Embryonic facial prominence (tissue), 1 donor: ENCODE results near the gene PARL.

Experiments used
- DNase-seq: peaks from one replicate; pipeline ENCODE4 v3.0.0-alpha.2; 2016; ENCODE audit errors: extremely low spot score

PARL gene

DNA sequence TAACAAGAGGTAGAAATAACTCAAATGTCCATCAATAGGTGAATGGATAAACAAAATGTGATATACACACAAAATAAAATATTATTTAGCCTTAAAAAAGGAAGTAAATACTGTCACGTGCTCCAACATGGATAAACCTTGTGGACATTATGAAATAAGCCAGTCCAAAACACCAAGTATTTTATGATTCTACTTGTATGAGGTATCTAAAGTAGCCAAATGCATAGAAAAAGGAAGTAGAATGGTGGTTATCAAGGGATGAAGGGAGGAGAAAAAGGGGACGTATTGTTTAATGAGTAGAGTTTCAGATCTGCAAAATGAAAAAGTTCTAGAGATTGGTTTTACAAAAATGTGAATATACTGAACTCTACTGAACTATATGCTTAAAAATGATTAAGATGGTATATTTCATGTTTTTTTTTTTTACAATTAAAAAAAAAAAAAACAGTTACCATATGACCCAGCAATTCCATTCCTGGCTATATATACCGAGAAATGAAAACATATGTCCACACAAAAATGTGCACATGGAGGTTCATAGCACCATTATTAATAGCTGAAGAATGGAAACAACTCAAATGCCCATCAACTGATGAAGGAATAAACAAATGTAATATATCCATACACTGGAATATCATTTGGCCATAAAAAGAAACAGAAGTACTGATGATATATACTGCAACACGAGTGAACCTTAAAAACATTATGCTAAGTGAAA lies 30.2 kb downstream of the PARL start:
- DNase-seq = no peak

DNA sequence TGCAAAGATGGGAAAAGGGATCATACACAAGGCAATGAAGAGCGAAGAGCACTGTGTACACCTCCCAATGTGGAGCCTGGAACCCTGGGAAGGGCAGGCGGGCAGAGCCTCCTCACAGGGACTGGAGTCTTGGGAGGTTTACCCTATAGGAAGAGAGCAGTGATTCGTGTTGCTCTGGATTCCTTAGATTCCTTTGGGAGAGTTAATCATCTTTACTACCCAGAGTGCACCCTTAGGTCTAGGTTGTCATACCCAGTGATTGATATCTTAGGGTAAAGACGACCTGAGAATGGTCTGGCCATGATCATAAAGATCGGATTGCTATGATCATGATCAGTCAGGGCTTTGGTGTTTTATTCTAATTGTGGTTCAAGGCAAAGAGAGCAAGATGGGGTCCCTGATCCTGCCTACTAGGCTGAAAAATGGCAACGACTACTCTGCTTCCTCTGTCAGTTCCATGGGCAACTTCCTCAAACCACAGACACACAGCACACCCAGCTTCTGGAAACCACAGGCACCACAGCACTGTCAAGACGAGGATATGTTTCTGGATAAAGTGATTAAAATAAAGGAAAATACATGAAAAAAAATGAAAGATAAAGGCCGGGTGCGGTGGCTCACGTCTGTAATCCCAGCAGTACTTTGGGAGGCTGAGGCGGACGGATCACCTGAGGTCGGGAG lies 38.9 kb downstream of the PARL start:
- DNase-seq = no peak

DNA sequence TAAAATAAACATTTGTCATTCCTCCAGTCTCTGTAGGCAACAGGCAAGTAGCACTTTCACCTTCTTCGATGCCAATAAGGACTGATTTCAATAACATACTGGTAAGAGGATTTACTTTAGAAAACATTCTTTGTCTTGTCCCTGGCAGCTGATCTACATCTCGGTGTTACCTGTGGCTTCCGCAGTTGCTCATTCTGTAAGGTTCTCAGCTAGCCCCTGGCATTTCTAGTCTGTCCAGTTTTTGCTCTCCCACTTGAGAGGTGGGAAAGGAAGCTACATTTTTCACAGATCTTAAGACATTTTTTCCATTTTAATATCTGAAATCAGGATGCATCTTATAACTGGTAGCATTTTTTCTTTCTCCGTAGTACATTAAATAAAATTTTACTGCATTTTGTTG lies 39.6 kb downstream of the PARL start:
- DNase-seq = no peak

DNA sequence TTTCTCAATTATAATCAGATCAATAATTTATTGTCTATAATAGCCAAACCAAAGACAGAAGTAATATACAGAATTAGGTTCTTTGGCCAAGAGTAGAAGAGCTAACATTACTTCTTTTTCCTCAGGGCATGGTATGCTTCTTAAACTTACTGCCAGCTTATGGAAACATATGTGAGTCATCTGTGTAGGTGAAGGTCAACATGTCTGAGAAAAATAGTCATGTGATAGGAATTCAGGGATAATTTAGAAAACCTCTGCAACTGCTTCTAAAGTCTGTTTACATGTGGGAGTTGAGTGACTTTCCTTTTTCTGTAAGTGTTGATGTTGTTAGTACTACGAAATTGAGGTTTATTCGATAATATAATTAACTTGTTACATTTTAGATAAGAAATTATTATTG lies 40.1 kb downstream of the PARL start:
- DNase-seq = no peak

DNA sequence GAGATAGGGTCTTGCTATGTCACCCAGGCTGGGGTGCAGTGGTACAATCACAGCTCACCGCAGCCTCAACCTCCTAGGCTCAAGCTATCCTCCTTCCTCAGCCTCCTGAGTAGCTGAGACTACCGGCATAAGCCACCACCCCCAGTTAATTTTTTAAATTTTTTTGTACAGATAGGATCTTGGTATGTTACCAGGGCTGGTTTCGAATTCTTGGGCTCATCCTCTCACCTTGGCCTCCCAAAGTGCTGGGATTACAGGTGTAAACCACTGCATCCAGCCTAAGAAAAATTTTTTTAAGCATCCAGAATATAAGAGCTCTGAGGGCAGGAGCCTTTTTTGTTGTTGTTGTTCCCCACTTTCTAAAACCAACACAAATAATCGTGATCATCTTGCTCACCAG lies 44.9 kb downstream of the PARL start:
- DNase-seq = no peak

DNA sequence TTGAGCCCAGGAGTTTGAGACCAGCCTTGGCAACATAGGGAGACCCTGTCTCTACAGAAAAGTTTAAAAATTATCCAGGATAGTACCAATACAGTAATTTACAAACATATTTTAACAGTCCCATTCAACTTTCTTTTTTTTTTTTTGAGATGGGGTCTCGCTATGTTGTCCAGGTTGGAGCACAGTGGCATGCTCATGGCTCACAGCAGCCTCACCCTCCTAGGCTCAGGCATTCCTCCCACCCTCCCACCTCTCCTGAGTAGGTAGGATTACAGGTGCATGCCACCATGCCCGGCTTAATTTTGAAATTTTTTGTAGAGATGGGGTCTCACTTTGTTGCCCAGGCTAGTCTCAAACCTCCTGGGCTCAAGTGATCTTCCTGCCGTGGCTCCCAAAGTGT lies 46.8 kb downstream of the PARL start:
- no peak for DNase-seq

DNA sequence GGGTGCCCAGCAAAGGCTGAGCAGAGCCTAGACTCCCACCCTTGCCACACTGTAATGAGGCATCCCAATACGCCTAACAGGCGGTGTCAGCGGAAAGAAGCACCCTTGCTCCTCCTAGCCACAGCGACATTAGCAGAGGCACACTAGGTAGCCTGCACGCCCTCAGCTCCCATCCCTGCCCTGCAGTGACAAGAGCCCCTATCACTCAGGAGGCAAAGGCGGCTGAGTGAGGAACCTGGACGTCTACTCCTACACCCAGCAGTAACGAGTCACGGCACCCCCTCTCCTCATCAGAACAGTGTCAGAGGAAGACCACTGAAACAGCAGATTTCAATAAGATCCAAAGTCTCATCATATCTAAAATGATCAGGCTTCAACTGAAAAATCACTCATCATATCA lies 47.3 kb downstream of the PARL start:
- no peak for DNase-seq

DNA sequence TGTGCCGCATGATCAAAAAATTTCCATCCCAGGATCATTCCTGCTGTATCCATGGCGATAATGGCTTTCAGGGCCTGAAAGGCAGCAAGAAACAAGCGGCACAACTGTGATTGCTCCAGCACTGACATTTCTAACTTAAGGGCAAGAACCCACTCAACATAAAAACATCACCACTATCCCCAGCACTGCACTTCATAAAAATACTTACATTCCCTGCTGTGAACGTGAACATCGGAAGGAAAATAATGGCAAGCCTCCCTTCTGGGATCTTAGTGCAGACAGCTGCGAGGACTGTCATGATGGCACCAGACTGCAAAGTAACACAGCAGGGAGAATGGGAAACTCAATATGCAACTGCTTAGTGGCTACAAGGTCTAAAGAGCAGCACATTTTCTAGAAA lies 51.2 kb downstream of the PARL start:
- no peak for DNase-seq

DNA sequence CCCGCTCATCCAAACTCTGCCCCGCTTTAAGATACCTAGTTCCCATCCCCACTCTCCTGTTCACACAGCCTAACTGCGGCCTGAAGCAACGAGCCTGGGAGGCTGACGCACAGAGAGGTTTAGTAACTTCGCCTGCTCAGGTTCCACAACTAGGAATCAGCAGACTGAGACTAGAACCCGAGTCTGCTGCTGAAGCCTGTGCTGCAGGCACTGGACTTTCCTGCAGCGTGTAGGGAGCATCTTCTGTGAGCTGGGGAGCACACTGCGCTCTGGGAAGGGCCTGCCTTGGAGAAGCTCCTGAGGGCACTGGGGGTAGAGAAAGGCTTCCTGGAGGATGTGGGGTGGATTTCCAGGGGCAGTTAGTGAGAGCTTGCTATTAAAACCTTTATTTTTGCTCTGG lies 54.5 kb downstream of the PARL start:
- no peak for DNase-seq

DNA sequence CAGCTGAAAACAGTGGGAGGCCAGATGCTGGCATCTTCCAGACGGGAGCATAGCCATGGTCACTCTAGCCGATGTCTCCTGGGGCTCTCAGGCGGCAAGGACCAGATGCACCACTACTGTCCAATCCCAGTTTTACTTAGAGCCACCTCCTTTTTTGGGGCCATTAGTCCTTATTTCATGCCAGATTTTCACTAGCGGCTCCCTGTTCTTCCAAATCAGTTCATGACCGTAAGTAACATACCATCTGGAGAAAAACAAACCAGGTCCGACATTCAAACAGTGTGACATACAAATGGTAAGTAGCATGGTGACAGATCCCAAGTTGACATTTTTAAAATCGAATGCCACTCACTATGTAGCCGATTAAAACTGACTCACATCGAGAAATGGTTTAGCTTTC lies 55.2 kb downstream of the PARL start:
- no peak for DNase-seq

DNA sequence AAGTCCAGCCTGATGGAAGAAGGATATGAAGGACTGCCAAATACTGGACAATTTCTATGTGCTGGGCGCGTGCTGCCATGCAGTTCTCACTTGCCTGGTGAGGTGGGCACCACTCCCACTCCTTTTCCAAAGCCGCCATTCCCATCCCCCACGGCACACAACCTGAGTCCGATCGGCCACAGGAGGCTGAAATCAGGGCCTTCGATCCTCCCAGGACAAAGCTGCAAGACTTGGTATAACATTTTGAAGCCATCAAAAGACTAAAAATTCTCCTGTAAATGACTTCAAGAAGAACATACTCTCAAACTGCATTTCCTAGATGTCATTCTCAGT lies 56.2 kb downstream of the PARL start:
- DNase-seq = no peak

DNA sequence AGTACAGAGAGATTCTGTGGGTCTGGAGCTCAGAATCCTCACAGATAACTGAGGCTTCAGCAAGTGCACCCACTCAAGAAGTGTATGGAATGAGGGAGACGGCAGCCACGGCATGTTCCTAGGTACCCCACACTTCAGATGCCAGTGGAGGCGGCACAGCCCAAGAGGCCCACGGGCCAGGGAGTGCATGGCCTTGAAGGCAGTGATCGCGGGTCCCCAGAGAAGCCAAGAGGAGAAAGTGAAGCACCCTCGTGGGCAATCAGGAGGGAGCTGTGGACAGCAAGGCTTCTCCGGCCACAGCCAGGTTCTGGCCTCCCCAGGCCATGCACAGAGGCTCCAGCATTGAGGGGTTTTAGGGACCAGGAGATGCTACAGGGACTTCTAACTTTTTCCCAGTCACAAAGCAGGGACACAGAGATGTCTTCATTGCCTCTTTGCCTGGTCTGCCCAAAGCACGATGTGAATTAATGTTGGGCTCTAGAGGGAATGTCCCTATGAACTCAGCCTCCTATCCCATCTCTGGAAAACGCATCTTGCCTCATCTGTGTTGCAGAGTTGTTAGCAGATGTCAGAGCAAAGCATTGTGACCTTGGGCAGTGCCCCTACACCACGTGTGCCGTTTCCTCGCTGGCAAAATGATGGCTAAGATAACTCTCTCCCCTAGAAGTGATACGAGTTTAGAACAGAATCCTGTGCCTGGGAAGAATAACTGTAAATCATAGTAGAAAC lies 56.7 kb downstream of the PARL start:
- DNase-seq = no peak

DNA sequence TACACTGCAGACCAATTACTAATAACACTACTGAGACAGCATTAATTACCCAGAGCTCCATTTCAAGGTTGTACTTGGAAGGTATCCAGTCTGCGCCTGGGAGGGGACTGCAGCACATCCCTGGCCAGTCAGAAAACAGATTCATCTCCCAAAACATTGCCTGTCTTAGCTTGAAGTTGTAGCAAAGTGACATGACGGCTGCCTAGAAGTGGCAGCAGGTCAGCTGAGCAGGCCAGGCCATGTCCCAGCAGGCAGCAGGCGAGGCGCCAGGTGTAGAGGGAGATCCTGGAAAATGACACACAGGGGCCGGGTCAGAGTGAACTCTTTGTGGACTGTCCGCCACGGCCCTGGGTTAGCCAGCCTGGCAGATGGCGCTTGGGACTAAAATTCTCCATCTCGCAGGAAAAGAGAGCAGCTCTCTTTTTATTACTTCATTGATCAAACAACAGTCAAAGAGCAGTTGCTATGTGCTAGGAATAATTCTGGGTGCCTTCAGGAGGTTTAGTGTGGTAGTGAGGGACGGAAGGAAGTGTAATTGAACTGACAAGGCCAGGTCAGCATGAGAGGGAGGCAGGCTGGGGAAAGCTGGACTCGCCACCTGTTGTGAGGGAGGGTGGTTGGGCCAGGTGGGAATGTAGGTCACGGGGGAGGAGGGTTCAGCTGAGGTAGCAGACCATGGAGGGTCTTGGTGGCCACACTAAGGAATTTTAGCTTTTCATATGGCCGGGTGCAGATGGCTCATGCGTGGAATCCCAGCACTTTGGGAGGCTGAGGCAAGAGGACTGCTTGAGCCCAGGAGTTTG lies 58.0 kb downstream of the PARL start:
- DNase-seq = no peak

DNA sequence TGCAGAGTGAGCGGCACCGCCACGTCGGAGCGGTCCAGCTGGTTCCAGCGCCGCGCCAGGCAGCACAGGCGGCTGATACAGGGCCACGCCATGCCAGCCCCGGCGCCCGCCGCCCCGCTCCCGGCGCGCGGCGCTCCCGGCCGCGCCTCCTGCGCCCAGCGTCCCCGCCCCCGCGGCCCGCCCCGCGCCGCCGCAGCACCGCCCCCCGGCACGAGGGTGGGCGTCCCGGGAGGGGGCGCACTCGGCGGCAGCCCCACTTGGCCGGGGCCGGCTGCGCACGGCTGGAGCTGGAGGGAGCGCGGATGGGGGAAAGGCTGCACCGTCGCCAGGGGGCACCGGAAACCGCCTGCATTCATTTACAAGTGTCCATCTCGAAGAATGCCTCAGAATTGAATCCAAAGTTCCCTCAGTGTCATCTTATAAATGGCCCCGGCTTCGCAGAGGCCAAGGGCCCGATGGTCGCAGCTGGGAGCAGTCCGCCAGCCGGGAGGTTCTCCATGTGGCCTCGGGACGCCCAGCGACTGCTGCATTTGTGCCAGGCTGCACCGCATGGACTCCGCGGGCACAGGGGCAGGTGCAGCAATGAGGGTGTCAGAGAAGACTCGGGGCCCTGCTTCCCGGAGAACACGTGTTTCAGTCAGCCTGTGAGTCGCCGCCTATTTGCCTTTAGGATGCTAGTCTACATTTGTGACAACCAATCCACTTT lies 59.1 kb downstream of the PARL start, which contains the start of gene MAP6D1:
Gene MAP6D1, minus strand, starts transcription at position 122 of the 706 bp plus-strand sequence. Its CDS starts 30 bp downstream, at position 92.
- no peak for DNase-seq

DNA sequence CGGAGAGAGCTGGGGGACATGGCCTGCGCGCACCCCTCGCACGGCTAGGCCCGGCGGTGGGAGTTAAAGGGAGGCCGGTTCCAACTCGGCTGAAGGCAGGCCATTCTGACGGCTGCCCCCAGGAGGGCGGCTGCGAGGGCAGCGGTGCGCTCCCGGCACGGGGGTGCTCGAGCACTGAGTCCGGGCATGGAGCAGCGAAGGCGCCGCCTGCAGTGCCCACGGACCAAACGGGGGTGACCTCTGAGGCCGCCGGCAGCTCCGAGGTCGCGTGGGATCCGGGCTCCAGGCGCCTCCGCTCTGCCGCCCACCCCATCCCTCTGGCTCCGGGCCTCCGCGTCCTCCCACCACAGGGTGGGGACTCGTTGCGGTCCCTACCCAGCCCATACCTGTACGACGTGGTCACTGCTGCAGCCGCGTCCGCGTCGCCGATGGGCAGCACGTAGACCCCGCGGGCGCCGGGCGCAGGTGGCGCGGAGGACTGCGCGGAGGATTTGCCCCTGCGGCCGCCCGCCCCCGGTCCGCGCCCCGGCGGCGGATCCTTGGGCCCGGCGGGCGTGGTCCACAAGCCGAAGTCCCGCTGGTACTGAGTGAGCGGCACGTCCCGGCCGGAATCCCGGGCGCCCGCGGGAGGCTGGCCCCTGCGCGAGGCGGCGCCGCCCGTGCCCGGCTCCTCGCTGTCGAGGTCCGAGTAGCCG lies 59.8 kb downstream of the PARL start:
- no peak for DNase-seq

DNA sequence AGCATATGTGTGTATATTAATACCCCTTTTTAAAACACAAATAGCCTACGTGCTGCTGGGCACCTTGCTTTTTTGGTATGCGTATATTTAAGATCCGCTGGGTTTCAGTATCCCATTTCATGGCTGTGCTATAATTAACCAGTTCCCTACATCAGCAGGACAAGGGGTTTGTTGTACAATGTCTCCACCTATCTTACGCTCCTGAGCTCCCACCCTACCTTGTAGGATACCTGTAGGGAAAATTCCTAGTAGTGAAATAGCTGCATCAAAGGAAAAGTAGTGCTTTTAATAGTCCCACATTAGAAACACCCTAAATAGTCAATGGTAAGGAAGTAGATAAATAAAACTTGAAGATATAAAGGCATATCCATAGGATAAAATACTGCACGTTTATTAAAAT lies 60.7 kb downstream of the PARL start:
- no peak for DNase-seq

DNA sequence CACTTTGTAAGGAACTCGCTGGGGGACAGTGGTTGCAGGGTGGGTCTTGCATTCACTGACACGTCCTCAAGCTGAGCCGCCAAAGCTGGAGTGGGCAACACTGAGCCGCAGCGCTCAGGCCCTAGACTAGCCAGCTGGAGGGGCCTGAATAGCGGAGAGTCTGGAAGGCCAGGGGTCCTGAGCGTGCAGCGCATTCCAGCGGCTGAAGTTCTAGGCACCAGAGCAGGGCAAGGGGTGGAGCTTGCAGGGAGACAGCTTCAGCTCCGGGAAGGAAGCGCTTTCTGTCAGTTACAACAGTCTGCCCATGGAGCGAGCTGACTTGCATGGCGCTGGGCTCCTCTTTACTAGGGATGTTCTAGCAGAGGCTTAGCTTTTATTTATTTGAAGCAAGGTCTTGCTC lies 62.0 kb downstream of the PARL start:
- DNase-seq = no peak

DNA sequence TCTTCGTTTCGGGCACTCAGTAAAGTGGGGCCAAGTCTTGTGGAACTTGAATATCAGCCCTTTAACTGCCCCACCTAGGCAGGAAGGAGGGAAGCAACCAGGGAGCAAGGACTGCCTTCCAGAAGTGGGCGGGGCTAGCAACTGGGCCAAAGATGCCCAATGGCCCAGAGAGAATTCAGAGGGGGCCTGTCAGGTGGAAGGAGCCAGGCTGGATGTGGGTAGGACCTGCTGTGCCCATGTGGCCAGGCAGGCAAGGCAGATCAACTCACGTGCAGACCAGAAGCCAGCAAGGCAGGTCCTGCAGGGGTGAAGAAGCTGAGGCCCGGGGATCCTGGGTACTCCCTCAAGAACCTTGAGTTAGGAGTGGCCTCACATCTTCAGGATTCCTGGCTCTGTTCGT lies 64.8 kb downstream of the PARL start:
- no peak for DNase-seq

DNA sequence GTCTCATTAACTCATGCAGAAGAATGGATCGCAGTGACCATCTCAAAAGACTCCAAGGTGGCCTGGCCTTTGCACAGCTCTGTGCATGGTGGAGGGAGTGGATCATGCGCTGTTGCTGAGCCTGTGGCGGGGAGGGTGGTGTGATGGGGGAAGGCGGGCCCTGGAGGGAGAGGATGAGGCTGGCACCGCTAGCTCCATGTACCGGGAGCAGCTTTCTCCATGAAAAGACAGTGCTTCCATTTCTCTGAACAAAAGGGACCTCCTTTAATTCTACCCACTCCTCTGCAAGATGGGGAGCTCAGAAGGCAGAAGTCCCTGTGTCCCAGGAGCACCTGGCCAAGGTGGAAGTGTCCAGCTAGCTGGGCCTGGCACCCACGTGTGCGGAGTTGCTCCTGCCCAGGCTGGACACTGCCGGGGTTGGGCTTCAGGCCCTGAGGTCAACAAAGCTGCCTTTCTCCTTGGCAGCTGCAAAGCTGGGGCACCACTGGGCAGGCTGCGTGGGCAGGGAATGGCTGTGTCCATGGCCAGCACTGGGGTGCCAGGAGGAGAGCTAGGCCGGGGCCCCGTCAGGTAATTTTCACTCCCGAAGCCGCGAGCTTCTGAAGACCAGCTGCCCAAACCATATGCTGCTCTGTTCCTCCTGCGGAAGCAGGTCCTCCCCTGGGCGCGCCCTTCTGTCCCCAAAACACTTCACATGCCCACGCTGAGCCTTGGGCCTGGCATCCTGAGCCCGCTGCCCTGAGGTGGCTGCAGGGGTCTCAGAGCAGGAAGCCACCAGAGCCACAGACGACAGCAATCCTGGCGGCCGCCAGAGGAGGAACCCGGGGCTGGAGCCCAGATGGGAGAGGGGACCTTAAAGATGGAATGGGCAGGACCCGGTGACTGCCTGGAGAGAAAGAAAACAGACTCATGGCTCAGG lies 65.7 kb downstream of the PARL start:
- no peak for DNase-seq

DNA sequence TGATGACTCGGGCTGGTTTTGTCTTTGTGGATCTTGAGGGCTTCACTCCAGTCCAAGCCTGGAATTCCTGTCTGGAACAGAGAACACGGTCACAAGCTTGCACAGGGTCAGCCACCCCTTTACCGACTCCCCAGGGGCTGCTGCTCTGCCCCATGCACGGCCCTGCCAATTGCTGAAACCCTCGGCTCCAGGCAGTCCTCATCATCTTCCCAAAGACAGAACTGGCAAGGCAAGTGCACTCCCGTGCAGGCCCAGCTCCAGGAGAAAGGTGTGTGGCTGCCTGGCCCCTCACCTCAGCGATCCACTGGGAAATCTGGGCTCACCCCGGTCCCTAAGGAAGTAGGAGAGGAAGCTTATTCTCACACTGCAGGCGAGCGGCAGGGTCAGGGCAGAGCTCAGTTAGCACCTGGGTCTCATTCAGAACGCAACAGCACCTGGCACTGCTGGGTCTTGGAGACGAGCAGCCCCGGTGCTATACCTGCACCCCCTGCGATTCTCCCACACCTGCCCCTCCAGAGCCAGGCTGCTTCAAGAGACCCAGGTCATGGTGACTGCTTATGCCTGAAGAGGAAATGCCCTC lies 66.5 kb downstream of the PARL start:
- DNase-seq = no peak
